GM19455 (cell line): ENCODE data around the gene RERE.
"Not testable (repeated sequence)": the region's sequence is repeated elsewhere in the genome, so short reads cannot be mapped to it uniquely, and the experiment has no call there.

Experiments used
- ATAC-seq: cut with Tn5 transposase; IDR thresholded peaks from one replicate; pipeline ENCODE4 v1.9.1; 2021; ENCODE audit not compliant: unreplicated experiment

The RERE gene

DNA sequence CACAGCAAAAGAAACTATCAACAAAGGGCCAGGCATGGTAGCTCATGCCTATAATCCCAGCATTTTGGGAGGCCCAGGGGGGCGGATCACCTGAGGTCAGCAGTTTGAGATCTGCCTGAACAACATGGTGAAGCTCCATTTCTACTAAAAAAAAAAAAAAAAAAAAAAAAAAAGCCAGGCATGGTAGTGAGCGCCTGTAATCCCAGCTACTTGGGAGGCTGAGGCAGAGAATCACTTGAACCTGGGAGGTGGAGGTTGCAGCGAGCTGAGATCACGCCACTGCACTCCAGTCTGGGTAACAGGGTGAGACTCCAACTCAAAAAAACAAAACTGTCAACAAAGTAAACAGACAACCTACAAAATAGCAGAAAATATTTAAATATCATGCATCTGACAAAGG, 122.0 kb downstream of the RERE start:
- ATAC-seq, result not testable (repeated sequence)

DNA sequence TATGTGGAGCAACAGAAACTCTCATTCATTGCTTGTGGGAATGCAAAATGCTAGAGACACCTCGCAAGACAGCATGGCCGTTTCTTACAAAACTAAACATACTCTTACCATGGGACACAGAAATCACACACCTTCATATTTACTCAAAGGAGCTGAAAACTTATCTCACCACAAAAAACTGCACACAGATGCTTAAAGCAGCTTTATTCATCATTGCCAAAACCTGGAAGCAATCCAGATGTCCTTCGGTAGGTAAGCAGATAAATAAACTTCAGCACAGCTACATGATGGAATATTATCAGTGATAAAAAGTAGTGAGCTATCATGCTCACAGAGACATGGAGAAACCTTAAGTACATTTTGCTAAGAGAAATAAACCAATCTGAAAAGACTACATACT, 124.3 kb downstream of the RERE start:
- no peak for ATAC-seq

DNA sequence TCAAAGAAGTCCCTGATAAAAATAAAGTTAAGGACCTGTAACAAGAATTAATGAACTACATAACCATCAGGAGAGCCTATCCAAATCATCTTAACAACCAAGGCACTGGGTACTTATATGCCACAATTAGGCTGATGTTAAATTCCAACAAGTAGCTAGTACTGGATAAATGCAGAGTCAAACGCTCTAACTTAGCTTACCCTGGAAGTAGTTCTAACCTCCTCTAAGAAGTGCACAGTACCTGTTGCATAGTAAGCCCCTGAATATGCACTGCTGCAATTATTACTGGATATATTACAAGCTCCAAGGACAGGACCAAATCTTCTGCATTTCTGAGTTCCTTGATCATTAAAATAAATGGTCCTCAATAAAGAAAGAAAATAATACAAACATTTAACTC, 125.8 kb downstream of the RERE start:
- no peak for ATAC-seq

DNA sequence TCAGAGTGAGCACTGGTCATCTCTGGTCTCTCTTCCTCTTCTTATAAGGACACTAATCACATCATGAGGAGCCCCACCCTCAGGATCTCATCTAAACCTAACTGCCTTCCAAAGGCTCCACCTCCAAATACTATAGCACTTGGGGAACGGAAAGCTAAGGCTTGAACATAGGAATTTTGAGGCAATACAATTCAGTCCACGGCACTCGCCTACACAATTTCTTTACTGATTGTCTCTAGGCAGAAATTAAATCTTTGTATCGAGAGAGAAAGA, 127.3 kb downstream of the RERE start:
- no peak for ATAC-seq

DNA sequence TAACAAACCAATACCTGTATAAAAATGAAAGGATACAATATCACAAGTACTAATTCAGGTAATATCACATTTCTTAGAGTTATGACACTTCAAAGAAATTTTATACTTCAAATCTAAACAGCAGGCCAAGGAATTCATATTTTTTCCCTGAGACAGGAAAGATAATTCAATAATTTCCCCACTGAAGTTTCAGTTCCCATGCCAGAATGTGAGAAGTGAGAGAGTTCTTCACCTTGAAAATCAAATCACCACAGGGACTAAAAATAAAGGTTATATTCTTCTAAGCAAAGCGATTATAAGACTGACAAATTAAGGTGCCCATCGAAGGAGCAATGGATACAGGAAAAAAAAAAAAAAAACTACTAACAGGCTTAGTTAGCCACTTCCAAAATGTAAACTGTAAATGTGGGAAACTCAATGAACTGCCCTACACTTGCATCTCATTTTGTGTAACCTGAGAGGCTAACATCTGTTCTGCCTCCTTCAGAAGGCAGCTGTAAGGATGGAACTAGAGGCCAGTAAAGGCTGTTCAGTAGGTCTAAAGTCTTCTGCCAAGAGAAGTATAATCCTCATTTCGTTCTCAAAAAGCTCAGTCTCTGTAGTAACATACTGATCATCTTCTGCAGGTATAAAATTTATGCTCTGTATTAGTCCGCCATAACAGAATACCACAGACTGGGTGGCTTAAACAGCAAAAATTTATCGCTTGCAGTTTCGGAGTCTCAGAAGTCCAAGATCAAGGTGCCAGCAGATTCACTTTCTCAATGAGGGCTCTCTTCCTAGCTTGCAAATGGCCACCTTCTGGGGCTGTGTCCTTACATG, 127.8 kb downstream of the RERE start:
- ATAC-seq, result no peak

DNA sequence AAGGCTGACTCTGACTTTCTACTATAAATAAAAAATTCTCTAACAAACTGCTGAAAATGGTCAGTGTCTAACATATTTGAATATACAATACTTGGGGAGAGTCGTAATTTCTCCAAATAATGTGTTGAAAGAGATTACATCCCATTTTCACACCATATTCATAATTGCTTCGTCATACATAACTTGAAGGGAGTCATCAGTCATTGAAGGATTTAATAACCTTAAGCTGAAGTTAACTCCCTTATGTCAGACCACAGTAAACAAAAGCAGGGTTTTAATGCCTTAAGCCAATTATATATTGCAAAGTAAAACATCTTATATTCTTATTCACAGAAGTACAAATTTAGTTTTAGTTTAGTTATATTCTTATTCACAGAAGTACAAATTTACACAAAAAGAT, 129.9 kb downstream of the RERE start:
- no peak for ATAC-seq

DNA sequence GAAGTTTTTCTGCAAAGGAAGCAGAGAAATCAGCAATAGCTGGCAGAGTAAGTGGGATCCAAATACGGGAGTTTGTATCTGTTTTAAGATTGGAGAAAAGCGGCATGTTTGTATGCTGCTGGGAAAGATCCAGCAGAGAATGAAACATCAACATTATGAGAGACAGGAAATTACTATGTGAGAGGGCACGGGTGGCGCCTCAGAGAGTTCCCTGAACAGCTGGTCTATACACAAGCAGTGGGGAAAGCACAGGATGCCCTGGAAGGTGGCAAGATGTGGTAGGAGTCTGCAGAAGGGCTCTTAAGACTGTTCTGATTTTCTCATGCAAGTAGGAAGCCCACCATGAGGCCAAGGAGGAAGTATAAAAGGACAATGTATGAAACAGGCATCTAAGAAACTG, 130.4 kb downstream of the RERE start:
- no peak for ATAC-seq

DNA sequence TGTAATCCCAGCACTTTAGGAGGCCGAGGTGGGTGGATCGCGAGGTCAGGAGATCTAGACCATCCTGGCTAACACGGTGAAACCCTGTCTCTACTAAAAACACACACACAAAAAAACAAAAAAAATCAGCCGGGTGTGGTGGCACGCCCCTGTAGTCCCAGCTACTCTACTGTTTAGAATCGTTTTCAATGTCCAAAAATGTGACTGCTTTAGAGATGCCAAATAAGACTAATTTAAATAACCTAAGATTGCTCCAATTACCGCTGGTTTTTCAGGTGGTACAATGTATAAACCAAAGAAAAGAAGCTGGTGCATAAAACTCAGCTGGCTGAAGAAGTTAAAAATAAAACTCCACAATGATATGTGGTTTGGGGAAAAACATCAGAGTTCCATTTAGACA, 132.0 kb downstream of the RERE start:
- ATAC-seq, result no peak

DNA sequence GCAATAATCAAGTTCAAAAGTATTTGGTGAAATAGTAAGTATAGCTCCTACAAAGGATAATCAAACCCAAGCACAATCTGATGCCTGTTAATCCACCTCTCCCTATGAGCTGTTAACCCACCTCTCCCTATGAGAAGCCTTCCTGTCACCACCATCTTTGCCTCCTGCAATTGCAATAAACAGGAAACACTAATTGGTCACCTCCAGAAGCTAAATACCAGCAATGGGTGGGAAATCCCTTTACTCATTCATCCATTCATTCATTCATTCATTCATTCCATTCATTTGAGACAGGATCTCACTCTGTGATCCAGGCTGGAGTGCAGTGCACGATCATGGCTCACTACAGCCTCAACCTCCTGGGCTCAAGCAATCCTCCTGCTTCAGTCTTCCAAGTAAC, 132.8 kb downstream of the RERE start:
- no peak for ATAC-seq

DNA sequence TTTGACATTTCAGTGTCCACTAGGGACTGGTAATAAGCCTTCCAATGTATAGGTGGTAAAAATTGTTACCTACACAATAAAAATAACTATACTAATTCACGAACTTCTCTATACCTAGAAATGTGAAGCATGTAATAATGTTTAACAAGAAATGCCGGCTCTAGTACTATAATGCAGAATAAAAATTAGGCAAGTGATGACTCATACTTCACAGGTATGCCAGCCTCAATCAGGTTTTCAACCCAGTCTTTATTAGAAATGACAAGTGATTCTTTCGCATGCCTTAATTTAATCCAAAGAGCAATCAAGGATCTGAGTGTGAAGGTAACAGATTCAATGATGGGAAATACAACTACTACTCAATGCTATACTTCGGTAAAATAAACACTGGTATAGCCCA, 134.9 kb downstream of the RERE start:
- ATAC-seq, result no peak

DNA sequence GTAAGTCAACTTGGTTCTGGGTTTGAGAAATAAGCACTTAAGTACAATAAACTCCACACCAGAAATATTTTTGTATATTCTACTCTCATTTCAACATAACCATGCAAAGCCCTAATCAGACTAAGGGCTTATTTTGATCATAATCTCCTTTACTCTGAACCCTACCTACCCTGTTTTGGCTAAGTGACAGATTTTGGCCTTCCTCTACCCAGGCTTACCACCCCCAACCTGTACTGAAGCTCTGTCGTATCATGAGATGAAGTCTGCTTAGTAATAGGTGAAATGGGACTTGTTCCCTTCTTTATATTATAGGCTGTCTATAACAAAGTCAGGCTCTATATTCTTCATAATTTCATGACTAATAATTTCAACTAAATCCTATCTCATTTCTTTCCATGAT, 135.5 kb downstream of the RERE start:
- ATAC-seq, result no peak

DNA sequence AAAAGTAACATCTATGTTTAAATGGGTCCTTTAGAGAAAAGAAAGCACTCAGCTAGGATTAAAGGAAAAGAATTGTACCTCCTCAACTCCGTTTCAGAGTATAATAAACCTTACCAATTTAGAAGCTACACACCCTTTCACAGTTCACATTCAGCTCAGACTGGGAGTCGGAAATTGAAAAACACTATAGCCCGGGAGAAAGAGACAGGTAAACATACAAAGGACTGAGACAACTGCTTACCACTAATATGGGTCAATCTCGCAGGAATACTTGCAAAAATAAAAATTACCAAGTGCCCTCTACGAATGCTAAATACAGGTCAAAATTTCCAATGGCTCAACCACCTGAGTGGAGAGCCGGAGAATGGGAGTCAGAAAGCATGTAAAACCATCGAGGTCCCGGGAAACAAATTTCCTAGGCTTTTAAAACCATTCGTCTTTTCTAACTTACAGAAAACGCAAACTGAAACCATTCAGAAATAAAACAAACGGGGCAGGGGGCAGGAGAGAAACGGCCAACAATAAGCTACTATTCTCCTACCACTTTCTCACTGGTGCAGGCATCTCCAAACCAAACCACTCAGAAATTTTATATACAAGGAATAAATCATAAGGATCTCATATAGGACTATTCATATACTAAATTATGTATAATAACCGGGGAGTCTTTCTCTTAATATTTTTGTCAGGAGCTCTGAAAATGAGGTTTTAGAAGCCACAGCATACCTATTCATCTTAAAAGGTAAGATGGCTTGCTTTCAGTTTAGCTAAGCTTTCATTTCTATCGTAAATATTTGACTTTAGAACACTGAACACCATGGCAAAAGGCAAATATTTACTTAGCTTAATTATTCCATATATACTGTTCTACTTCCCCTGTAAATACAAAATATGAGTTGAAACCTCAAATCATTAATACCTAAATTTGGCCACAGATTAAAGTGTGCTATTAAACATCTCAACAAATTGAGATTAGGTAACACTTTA, 136.5 kb downstream of the RERE start:
- no peak for ATAC-seq

DNA sequence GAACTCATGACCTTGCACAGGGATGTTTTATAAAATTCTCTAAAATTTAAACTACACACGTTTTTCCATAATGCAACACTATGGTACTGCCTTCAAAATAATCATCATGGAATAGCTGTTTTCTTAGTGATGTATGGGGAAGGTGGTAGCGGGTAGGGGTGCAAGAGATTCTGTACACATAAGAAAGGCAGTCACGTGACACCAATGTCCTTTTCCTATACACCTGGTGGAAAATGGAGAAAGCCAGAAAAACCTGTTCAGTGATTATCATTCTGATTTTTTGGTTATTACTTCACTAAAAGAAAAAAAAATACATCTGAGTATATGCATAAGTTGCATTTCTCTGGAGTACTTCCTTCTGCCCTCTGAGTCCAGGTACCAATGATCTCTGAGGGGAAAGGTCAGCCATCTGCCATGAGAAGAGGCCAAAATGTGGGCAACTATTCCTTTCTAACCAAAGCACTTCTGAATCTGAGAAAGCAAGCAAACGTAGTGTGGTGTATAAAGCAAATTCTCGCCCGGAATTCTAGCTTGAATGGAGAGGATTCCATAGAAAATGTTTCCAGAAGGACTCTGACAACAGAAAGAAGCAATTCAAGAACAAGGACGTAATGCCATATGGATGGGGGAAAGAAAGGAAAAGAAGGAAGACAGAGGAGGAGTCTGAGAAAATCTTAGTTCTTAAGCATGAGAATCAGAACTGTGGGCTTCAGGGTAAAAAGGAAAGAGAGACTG, 137.3 kb downstream of the RERE start:
- no peak for ATAC-seq

DNA sequence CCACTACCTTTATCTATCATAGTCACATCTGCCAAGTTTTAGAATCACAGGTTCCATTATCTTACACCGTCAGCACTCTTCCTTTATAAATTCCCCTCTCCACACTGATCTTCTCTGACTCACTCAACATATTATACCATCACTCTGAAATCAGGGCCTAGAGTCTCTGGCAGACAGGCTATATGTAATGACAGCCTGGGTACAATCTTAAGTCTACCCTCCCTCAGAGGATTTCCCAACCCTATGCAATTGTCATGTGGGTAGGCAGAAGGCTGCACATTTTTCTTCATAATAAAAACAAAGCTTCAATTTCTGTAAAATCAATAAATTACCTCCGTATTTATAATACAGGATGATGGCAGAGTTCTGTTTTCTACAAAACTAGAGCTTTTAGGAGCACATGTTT, 138.0 kb downstream of the RERE start:
- ATAC-seq, result no peak

DNA sequence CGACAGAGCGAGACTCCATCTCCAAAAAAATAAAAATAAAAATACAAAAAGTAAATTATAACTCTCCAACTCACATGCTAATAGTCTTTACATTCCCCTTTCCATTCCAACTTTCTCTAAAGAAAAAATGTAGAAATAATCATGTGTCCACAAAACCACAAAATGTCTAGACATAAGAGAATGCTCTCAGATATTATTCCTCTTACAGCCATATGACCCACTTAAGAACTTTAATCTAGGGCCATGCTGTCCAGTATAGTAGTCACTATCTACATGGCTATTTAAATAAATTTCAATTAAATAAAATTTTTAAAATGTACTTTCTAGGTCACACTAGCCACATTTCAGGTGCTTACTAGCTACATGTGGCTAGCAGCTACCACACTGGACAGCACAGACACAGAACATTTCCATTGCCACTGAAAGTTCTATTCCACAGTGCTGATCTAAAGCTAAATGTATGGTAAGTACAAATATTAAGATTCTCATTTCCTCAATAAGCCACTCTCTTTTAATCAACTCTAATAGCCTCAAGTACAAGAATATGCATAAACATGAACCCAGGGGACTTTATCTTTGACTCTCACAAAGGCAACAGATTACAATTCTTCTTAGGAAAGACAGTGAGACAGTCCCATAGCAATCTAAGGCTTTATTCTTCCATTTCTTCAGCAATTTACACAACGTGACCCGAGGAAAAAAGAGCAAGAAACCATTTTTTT, 138.6 kb downstream of the RERE start:
- ATAC-seq, result no peak

DNA sequence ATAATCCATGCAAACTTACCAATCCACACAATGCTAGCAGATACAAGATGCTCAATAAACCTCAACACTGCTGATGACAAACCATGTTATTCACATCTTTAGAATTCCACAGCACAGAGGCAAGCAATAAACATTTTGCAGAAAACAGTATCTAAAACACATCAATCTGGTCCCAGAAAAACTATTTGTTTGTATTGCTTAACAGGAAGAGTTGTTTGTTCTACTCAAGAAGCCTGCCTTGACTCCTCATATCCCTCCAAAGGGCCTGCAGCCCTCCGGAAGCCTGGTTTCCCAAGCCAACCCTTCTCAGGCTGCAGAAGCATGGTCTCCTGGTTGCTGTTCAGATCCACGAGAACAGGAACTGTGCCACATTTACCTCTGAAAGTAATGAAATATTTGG, 139.7 kb downstream of the RERE start:
- no peak for ATAC-seq

DNA sequence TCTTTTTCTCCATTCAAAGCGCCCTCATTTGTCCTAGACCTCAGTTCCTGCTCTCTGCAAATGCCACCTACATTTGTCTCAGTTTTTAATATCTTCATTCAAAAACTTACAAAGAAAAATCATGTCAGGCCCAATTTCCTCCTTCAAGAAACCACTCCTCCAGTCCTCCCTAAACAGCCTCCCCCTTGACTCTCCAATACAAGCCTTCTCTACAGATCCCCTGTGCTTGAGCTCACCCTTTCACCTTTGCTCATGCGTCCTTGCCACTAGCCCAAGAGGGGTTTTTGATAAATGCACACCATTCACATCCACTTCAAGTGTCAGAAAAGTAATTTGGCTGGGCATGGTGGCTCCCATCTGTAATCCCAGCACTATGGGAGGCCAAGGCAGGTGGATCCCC, 140.6 kb downstream of the RERE start:
- no peak for ATAC-seq

DNA sequence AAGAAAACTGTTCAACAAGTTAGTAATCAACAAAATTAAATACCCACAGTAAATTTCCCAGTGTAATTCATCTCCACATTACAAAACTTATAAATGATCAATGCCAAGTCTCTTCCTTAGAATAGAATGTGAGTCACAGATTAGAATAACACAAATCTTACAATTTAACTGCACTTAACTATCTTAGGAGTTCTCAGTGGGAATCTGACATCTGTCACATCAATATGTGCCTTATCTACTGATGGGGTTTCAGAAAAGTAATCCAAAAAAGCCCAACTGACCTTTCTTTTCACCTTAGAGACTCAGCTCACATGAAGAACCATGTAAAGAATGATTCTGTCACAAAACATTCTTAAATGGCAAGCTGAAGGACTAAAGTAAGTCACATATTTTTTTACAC, 141.4 kb downstream of the RERE start:
- no peak for ATAC-seq

DNA sequence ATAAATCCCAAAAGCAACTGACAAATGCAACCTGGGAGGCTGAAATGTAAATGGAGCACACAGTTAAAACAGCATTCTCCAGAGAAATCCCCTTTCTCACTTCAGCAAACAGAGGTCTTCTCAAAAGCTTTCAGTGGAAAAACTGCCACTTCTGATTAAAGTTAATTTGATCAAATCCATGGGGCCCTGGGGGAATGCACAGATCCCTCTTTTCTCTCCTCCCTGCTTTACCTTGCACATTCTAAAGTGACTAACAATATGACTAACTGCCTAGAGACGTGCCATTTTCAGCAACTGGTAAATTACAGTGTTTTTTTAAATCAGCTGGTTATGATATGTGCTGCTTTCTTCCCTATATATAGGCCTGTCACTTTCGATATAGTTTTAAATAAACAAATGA, 142.5 kb downstream of the RERE start:
- ATAC-seq, result no peak

DNA sequence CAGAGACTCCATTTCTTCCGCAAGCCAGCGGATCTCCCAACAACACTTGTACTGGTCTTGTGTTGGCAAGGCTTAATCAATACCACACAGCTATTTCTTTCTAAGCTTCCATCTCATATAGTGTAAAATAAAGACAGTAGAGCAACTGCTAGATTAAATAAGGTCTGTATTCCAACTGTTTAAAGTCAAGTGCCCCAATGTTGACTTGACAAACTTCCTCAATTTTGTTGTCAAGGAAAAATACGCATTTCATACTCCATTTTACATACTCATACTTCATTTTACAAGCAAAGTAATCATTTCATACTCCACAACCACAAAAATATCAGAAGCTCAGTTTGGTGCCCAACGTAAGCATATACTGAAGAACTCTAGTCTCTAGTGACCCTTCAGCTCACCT, 143.0 kb downstream of the RERE start:
- no peak for ATAC-seq

DNA sequence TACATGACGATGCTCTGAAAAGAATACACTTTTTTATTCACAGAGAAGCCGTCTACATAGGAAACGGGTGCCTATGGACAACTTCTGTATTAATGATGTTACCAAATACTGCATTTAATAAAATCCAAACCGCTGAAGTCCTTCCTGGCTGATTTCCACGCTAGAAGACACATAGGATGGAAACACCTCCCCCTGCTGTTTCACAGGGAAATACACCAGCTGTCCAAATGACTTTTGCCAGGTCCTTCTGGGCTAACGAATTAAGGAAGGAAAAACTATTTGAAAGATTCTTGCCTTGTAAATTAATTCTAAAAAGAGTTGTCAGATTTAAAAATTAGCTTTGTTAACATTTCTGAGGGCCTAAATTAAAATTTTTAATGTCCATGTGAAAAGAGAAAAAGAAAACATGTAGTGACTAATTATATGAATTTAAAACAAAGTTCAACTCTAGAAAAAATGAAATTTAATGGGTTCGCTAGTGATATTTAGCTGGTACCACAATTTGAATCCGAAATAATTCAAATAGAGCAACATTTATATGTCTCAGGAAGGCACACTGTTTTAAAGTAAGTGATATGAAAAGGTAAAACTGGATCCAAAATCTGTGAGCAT, 146.0 kb downstream of the RERE start:
- ATAC-seq, result no peak
